Measurements from ENCODE around the gene MTMR3.
"Not testable (repeated sequence)": the region's sequence is repeated elsewhere in the genome, so short reads cannot be mapped to it uniquely, and the experiment has no call there.

The MTMR3 gene

GRCh38 chr22:29967461-29967860, 84.5 kb downstream of the MTMR3 start:
- no peak for ATAC-seq (ENCODE audit: low read depth)
- no peak overlapping the region for H3K4me3 ChIP-seq (ENCODE audit: severe bottlenecking)
- H3K27me3 ChIP-seq (ENCODE audit: insufficient read depth, poor library complexity, severe bottlenecking): no peaks in the 10 kb centered on the region
- 0 out of 2 replicates have a peak, but pooled peaks cover 7% of the 10 kb centered on the region for H3K36me3 ChIP-seq (ENCODE audit: low read depth)
- no peak for DNase-seq (ENCODE audit: low spot score)
- H3K4me1 ChIP-seq (ENCODE audit: insufficient read depth, poor library complexity, severe bottlenecking): no peaks in the 10 kb centered on the region
- no peaks in the 10 kb centered on the region for H3K9me3 ChIP-seq (ENCODE audit: severe bottlenecking)
- no peak for TF ChIP-seq CTCF (IDR thresholded peaks at IDR 0.05; ENCODE audit: poor library complexity, severe bottlenecking)
- H3K27ac ChIP-seq (ENCODE audit: poor library complexity, severe bottlenecking): no peak overlapping the region

- DNase-seq (ENCODE audit: low spot score) (no peak), ATAC-seq (ENCODE audit: low read depth) (no peak)
- 0 out of 2 replicates have a peak, but pooled peaks cover 7% of the 10 kb centered on the region for H3K36me3 ChIP-seq (ENCODE audit: low read depth)
- H3K4me1 ChIP-seq (ENCODE audit: insufficient read depth, poor library complexity, severe bottlenecking): peaks cover 8% of the 10 kb centered on the region
- no peaks in the 10 kb centered on the region for H3K27me3 ChIP-seq (ENCODE audit: insufficient read depth, poor library complexity, severe bottlenecking)
- H3K4me3 ChIP-seq (ENCODE audit: severe bottlenecking): no peak overlapping the region
- H3K27ac ChIP-seq (ENCODE audit: poor library complexity, severe bottlenecking): no peak overlapping the region
- TF ChIP-seq CTCF (IDR thresholded peaks at IDR 0.05; ENCODE audit: poor library complexity, severe bottlenecking): no peak
- no peaks in the 10 kb centered on the region for H3K9me3 ChIP-seq (ENCODE audit: severe bottlenecking)
Measured at GRCh38 chr22:29971607-29972006, 88.6 kb downstream of the MTMR3 start.

GRCh38 chr22:29972121-29972520, 89.1 kb downstream of the MTMR3 start:
- Histone ChIP-seq H3K4me3 (ENCODE audit: severe bottlenecking) (no peak overlapping the region), H3K4me1 (ENCODE audit: insufficient read depth, poor library complexity, severe bottlenecking) (peaks cover 8% of the 10 kb centered on the region), H3K36me3 (ENCODE audit: low read depth) (0 out of 2 replicates have a peak, but pooled peaks cover 7% of the 10 kb centered on the region), H3K27ac (ENCODE audit: poor library complexity, severe bottlenecking) (no peak overlapping the region), H3K9me3 (ENCODE audit: severe bottlenecking) (no peaks in the 10 kb centered on the region), H3K27me3 (ENCODE audit: insufficient read depth, poor library complexity, severe bottlenecking) (no peaks in the 10 kb centered on the region)
- ATAC-seq (ENCODE audit: low read depth) (no peak), DNase-seq (ENCODE audit: low spot score) (no peak)
- no peak for TF ChIP-seq CTCF (IDR thresholded peaks at IDR 0.05; ENCODE audit: poor library complexity, severe bottlenecking)

GRCh38 chr22:29973269-29973668, 90.3 kb downstream of the MTMR3 start:
- peaks cover 8% of the 10 kb centered on the region; the same call in 1 of the 2 replicates for H3K36me3 ChIP-seq (ENCODE audit: low read depth)
- TF ChIP-seq CTCF (IDR thresholded peaks at IDR 0.05; ENCODE audit: poor library complexity, severe bottlenecking): no peak
- no peak for ATAC-seq (ENCODE audit: low read depth)
- no peak for DNase-seq (ENCODE audit: low spot score)
- no peaks in the 10 kb centered on the region for H3K27me3 ChIP-seq (ENCODE audit: insufficient read depth, poor library complexity, severe bottlenecking)
- H3K27ac ChIP-seq (ENCODE audit: poor library complexity, severe bottlenecking): no peak overlapping the region
- no peak overlapping the region for H3K4me3 ChIP-seq (ENCODE audit: severe bottlenecking)
- peaks cover 8% of the 10 kb centered on the region for H3K4me1 ChIP-seq (ENCODE audit: insufficient read depth, poor library complexity, severe bottlenecking)
- H3K9me3 ChIP-seq (ENCODE audit: severe bottlenecking): no peaks in the 10 kb centered on the region

- not testable (repeated sequence) for H3K9me3 ChIP-seq (ENCODE audit: severe bottlenecking); ATAC-seq (ENCODE audit: low read depth); H3K4me3 ChIP-seq (ENCODE audit: severe bottlenecking); H3K27ac ChIP-seq (ENCODE audit: poor library complexity, severe bottlenecking); DNase-seq (ENCODE audit: low spot score); H3K27me3 ChIP-seq (ENCODE audit: insufficient read depth, poor library complexity, severe bottlenecking)
- peaks cover 12% of the 10 kb centered on the region; the same call in 1 of the 2 replicates for H3K36me3 ChIP-seq (ENCODE audit: low read depth)
- H3K4me1 ChIP-seq (ENCODE audit: insufficient read depth, poor library complexity, severe bottlenecking): peaks cover 10% of the 10 kb centered on the region
Measured at GRCh38 chr22:29973680-29974079, 90.7 kb downstream of the MTMR3 start.
